Measurements from ENCODE around the gene GIPR. TPM values are rescaled to one million over a fixed set of nuclear protein-coding genes. Genes with fewer than 3 reads are reported as not detected.

Gene GIPR
- total RNA-seq, 4 donors from 2014 or later, result not detected

DNA sequence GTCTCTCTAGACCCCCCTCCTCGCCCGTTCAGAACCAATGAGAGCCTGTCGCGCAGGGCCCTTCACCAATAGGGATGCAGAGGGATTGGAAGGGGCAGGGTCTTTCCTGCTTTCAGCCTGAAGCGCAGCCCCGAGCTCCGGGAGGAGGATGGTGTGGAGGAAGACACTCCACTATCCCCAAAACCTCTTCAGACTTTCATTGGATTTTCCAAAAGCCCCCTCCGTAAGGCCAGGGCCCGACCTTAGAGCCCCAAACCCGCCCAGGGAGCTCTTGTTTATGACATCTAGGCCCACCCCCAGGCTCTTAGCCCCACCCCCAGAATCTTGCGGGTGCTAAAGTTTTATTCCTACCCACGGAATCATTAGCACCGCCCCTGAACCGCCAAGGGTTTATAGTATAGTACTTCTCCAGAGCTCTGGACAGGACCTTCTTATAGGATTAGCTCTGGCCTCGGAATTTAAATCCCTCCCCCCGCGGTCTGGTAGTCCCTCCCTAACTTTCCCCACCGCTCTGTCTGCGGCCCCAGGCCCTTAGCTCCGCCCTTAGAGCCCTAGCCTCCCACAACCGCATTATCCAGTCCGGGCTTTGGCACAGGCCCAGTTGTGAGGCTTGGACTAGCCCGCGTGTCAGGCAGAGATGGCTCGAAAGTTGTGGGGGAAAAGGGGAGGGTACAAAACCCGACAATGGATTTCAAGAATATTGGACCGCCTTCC is 22.2 kb upstream of the GIPR start:
- peaks cover 0 to 30% (median 16%) of the 10 kb centered on the region in 3 donors for H3K27me3 ChIP-seq
- no peaks in the 10 kb centered on the region for H3K36me3 ChIP-seq
- peak overlapping the region in 1 of 4 donors; percentile 35 for H3K27ac ChIP-seq
- H3K4me1 ChIP-seq, result peaks cover 5 to 18% of the 10 kb centered on the region in 2 donors
- H3K9me3 ChIP-seq, result no peaks in the 10 kb centered on the region
- intact Hi-C loops (cut with DNase I; ENCODE audit: low total_unique reads), result no loop called here
- DNase-seq, result peak; percentile 46 to 67
- H3K4me3 ChIP-seq, result peak overlapping the region; percentile 29 to 55 (median 44)
- ATAC-seq, result peak; percentile 75
- in situ Hi-C loops (cut with MboI; ENCODE audit: low sequenced_read_pairs in 4 of 4), result loop anchor here in 1 of 4 donors (5.0 kb wide), 1 partner anchor 123 kb away; no protein-coding TSS in a partner anchor
- no peak for TF ChIP-seq POLR2A (IDR thresholded peaks at IDR 0.05)
- TF ChIP-seq, protein P1, sequence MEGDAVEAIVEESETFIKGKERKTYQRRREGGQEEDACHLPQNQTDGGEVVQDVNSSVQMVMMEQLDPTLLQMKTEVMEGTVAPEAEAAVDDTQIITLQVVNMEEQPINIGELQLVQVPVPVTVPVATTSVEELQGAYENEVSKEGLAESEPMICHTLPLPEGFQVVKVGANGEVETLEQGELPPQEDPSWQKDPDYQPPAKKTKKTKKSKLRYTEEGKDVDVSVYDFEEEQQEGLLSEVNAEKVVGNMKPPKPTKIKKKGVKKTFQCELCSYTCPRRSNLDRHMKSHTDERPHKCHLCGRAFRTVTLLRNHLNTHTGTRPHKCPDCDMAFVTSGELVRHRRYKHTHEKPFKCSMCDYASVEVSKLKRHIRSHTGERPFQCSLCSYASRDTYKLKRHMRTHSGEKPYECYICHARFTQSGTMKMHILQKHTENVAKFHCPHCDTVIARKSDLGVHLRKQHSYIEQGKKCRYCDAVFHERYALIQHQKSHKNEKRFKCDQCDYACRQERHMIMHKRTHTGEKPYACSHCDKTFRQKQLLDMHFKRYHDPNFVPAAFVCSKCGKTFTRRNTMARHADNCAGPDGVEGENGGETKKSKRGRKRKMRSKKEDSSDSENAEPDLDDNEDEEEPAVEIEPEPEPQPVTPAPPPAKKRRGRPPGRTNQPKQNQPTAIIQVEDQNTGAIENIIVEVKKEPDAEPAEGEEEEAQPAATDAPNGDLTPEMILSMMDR (IDR thresholded peaks at IDR 0.05 in 4 of 5, conservative IDR thresholded peaks at IDR 0.05 in 1 of 5), result no peak

DNA sequence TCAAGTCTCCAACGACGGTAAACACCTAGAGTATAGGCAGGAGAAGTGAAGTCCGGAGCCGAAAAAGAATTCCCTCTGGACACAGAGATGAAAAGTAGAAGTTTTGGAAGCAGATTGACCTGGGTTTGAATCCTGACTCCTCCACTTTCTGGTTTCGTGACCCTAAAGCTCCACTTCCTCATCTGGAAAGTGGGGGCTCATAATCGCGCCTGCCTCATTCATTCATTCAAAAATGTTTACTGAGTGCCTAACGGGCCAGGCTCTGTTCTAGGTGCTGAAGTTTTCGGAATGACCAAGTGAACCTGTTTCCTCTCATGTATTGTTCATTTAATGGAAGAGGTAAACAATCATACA is 21.7 kb upstream of the GIPR start:
- in situ Hi-C loops (cut with MboI; ENCODE audit: low sequenced_read_pairs in 4 of 4) (loop anchor here in 1 of 4 donors (5.0 kb wide), 1 partner anchor 124 kb away; no protein-coding TSS in a partner anchor), intact Hi-C loops (cut with DNase I; ENCODE audit: low total_unique reads) (no loop called here)
- Histone ChIP-seq H3K27me3 (peaks cover 0 to 30% (median 16%) of the 10 kb centered on the region in 3 donors), H3K27ac (no peak overlapping the region), H3K4me1 (peaks cover 5 to 18% of the 10 kb centered on the region in 2 donors), H3K36me3 (no peaks in the 10 kb centered on the region), H3K9me3 (no peaks in the 10 kb centered on the region), H3K4me3 (peak overlapping the region; percentile 29 to 55 (median 44))
- DNase-seq, result no peak
- TF ChIP-seq, protein P1 (IDR thresholded peaks at IDR 0.05 in 4 of 5, conservative IDR thresholded peaks at IDR 0.05 in 1 of 5), result no peak
- no peak for TF ChIP-seq POLR2A (IDR thresholded peaks at IDR 0.05)
- no peak for ATAC-seq

DNA sequence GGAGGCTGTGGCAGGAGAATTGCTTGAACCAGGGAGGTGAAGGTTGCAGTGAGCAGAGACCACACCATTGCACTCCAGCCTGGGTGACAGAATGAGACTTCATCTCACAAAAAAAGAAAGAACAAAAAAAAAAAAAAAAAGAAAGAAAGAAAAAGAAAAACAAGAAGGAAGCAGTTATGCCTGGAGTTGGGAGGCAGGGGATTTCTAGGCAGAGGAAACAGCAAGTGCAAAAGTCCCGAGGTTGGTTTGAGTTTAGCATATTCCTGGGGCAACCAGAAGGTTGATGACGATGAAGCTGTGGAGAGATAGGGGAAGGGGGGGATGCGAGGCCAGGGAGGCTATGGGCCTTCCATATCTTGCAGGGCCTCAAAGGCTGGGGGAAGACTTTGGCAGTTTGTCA is 17.3 kb upstream of the GIPR start:
- DNase-seq (no peak), ATAC-seq (no peak)
- TF ChIP-seq, protein P1 (IDR thresholded peaks at IDR 0.05 in 4 of 5, conservative IDR thresholded peaks at IDR 0.05 in 1 of 5), result no peak
- TF ChIP-seq POLR2A (IDR thresholded peaks at IDR 0.05), result no peak
- Histone ChIP-seq H3K4me3 (no peak overlapping the region), H3K4me1 (peaks cover 0 to 7% of the 10 kb centered on the region in 2 donors), H3K27ac (no peak overlapping the region), H3K27me3 (peaks cover 0 to 9% (median 7%) of the 10 kb centered on the region in 3 donors), H3K36me3 (no peaks in the 10 kb centered on the region), H3K9me3 (no peaks in the 10 kb centered on the region)
- intact Hi-C loops (cut with DNase I; ENCODE audit: low total_unique reads), result no loop called here
- in situ Hi-C loops (cut with MboI; ENCODE audit: low sequenced_read_pairs in 4 of 4), result loop anchor here in 1 of 4 donors (25.0 kb wide), 1 partner anchor 113 kb away; no protein-coding TSS in a partner anchor

DNA sequence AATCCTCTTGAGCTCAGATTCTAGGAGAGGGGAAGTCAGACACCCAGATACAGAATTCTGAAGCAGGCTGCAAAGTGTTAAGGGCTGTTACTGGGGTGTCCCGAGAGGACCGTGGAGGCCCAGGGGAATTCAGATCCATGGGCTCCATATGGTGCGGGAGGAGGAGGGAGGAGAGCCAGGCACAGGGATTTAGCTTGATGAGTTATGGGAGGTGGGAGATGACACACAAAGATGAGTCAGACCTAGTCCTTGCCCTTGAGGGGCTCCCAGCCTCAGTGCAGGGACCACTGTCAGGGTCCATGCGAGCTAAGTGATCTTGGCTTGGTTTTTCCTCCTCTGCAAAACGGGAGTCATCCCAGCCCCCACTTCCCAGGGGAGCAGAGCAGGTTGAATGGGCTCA is 14.4 kb upstream of the GIPR start:
- Histone ChIP-seq H3K4me3 (no peak overlapping the region), H3K27ac (no peak overlapping the region), H3K36me3 (no peaks in the 10 kb centered on the region), H3K27me3 (no peaks in the 10 kb centered on the region), H3K4me1 (no peaks in the 10 kb centered on the region), H3K9me3 (no peaks in the 10 kb centered on the region)
- in situ Hi-C loops (cut with MboI; ENCODE audit: low sequenced_read_pairs in 4 of 4) (loop anchor here in 1 of 4 donors (25.0 kb wide), 1 partner anchor 116 kb away; no protein-coding TSS in a partner anchor), intact Hi-C loops (cut with DNase I; ENCODE audit: low total_unique reads) (no loop called here)
- no peak for DNase-seq
- no peak for ATAC-seq
- TF ChIP-seq, protein P1 (IDR thresholded peaks at IDR 0.05 in 4 of 5, conservative IDR thresholded peaks at IDR 0.05 in 1 of 5), result no peak
- no peak for TF ChIP-seq POLR2A (IDR thresholded peaks at IDR 0.05)

Data from gastrocnemius medialis (tissue), 4 donors.